ENCODE measurements around the gene SLN.

DNA sequence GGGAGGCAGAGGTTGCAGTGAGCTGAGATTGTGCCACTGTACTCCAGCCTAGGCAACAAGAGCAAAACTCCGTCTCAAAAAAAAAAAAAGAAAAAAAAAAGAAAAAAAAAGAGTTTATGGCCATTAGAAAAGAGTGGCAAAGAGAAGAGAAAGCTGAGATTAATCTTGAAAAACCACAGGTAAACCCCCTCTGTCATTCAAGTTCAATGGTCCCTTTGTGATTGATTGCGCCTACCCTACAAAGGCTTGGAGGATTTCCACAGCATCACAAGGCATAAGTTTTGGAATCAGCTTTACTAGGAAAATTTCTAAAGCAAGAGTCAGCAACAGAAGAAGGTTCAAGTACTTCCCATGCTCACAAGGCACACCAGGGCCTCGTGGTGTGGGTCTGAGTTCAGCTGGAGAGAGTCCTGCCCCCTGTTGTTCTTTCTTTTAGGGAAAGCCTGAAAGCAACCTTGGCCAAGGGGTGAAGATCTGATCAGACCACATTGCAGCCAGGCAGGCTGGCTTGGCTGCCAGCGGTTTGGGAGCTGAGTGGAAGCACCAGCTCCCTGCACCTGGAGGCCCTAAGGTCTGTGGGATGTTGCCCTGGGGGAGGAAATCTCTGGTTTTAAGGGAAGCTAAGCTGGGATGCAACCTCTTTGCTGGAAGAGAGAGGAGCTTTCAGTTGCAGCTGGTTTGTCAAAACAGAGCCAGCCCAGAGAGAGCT, 41.8 kb downstream of the SLN start:
- TF ChIP-seq CTCF (IDR thresholded peaks at IDR 0.05; ENCODE audit: poor library complexity), result no peak
- TF ChIP-seq EZH2 (IDR thresholded peaks at IDR 0.05; ENCODE audit: borderline replicate concordance), result no peak

Data from hepatocyte (in vitro differentiated cells).